ENCODE results near the gene CCDC167.

DNA sequence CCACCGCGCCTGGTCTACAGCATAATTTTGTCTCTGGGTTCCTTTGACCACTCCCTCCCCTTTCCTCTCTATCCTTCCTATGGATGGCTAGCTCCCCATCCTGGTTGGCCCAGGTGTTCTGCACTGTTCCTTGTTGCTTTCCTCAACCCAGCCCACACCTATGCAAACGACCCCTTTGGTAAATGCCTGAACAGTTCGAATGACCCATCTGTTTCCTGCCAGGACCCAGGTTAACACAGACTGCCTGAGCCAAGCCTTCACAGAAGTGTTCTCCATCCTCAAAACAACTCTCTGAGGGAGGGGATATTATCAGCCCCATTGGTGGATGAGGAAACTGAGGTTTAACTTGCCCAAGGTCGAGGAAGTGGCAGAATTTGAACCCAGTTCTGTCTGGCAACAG is 44.8 kb upstream of the CCDC167 start:
- TF ChIP-seq, protein P1, sequence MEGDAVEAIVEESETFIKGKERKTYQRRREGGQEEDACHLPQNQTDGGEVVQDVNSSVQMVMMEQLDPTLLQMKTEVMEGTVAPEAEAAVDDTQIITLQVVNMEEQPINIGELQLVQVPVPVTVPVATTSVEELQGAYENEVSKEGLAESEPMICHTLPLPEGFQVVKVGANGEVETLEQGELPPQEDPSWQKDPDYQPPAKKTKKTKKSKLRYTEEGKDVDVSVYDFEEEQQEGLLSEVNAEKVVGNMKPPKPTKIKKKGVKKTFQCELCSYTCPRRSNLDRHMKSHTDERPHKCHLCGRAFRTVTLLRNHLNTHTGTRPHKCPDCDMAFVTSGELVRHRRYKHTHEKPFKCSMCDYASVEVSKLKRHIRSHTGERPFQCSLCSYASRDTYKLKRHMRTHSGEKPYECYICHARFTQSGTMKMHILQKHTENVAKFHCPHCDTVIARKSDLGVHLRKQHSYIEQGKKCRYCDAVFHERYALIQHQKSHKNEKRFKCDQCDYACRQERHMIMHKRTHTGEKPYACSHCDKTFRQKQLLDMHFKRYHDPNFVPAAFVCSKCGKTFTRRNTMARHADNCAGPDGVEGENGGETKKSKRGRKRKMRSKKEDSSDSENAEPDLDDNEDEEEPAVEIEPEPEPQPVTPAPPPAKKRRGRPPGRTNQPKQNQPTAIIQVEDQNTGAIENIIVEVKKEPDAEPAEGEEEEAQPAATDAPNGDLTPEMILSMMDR (IDR thresholded peaks at IDR 0.05), result no peak
- TF ChIP-seq POLR2A (IDR thresholded peaks at IDR 0.05), result no peak
